KOPT-K1 (cell line): Measurements from ENCODE around the gene IL3.

ENCODE experiments used
- H3K27ac ChIP-seq: fragments of 200-600 bp; sonication (generic); 2 replicates; pipeline ENCODE4 v1.5.1; 2016; ENCODE audit warnings: antibody characterized with exemption, mild to moderate bottlenecking, low read depth, low read length; ENCODE audit not compliant: poor library complexity, severe bottlenecking
- H3K36me3 ChIP-seq: fragments of 200-600 bp; sonication (generic); 2 replicates; pipeline ENCODE4 v1.5.1; 2017; ENCODE audit warnings: antibody characterized with exemption, mild to moderate bottlenecking, low read length, moderate library complexity; ENCODE audit not compliant: insufficient read depth
- H3K9me3 ChIP-seq: fragments of 200-600 bp; sonication (generic); 2 replicates; pipeline ENCODE4 v1.5.1; 2017; ENCODE audit warnings: antibody characterized with exemption, low read length, mild to moderate bottlenecking; ENCODE audit not compliant: insufficient read depth, poor library complexity, severe bottlenecking

Gene IL3

DNA sequence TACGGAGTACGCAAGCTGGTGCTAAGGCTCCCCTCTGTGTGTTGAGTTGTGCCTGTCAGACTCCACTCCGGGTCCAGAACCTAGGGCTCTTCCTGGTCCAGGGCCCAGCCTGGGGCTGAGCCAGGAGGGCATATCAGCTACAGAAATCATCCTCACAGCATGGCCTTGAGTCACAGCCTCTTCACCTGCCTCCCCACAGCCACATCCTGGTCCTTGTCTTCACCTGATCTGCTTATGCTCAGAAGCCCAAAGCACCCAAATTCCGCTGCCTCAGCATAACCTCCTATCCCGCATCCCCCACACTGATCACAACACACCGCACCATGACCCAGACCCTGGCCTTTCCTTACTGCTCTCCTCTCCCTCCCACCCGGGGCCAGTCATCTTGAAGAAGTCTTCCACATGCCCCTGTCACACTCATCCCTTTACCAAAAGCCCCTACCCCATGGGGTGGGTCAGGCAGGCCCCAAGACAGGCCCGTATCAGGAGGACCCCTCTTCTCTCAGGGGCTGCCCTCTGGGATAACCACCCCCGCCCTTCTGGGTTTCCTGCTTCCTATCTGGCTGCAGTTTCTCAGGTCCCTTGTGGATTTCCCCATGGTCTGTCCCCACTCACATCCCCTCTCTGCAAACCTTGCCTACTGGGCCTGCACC is 1.3 kb upstream of the IL3 start:
- no peaks in the 10 kb centered on the region for H3K9me3 ChIP-seq
- H3K36me3 ChIP-seq, result no peaks in the 10 kb centered on the region
- no peak overlapping the region for H3K27ac ChIP-seq

DNA sequence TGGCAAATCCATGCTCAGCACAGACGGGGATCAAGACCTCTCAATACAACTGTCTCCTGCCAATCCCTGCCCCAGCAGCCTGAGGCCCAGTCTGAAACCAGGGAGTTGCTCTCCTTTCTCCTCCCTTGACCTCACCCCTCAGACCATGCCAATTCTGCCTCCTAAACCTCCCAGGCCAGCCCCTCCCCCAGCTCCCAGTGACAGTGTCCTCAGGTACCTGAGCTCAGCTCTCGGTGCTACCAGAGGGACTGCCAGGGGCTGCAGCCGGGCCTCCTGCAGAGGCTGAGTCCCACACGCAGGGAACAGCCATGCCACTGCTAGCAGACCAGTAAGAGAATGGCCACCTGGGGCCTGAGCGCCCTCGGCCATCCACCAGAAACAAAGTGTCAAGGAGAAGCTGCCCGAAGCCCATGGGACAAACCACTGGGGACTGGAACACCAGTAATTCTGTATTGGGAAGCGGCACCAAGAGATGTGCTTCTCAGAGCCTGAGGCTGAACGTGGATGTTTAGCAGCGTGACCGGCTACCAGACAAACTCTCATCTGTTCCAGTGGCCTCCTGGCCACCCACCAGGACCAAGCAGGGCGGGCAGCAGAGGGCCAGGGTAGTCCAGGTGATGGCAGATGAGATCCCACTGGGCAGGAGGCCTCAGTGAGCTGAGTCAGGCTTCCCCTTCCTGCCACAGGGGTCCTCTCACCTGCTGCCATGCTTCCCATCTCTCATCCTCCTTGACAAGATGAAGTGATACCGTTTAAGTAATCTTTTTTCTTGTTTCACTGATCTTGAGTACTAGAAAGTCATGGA is 557 bp upstream of the IL3 start:
- Histone ChIP-seq H3K9me3 (no peaks in the 10 kb centered on the region), H3K36me3 (no peaks in the 10 kb centered on the region), H3K27ac (no peak overlapping the region)

DNA sequence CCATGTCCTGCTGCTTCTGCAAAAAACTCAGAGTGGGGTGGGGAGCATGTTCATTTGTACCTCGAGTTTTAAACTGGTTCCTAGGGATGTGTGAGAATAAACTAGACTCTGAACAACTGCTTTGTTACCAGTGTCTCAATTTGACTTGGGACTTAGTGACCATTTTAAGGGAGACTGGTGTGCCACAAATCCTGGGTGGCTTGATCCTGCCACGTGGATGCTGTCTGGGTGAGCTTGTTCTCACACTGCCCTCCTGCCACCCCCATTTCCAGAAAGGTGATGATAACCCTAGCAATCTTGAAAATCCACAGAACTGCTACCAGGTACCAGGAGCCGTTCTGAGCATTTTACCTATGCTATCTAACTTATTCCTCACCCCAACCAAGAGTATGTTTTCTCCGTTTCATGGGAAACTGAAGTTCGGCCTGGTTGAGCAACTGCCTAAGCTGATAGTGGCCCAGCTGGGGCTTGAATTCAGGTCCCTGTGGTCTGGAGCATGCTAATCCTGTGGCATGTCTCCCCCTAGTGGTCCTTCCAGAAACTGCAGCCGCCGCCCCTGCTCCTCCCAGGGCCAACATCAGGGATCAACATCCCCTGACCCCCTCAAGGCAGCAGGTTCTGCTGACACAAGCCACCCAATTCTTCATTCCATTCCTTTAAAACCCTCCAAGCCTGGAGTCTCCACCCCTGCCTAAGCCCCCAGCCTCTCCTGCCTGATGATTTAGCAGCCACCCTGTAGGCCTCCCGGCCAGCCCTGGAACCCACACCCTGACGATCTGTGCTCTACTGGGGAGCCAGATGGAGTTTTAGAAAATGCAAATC is 2.8 kb downstream of the IL3 start:
- no peak overlapping the region for H3K27ac ChIP-seq
- no peaks in the 10 kb centered on the region for H3K36me3 ChIP-seq
- H3K9me3 ChIP-seq, result no peaks in the 10 kb centered on the region

- Histone ChIP-seq H3K9me3 (no peaks in the 10 kb centered on the region), H3K27ac (no peak overlapping the region), H3K36me3 (no peaks in the 10 kb centered on the region)
These were observed 3.7 kb downstream of the IL3 start for GRCh38 chr5:132064140-132064539.

GRCh38 chr5:132064738-132065331 is 4.4 kb downstream of the IL3 start:
- Histone ChIP-seq H3K9me3 (no peaks in the 10 kb centered on the region), H3K27ac (no peak overlapping the region), H3K36me3 (no peaks in the 10 kb centered on the region)

DNA sequence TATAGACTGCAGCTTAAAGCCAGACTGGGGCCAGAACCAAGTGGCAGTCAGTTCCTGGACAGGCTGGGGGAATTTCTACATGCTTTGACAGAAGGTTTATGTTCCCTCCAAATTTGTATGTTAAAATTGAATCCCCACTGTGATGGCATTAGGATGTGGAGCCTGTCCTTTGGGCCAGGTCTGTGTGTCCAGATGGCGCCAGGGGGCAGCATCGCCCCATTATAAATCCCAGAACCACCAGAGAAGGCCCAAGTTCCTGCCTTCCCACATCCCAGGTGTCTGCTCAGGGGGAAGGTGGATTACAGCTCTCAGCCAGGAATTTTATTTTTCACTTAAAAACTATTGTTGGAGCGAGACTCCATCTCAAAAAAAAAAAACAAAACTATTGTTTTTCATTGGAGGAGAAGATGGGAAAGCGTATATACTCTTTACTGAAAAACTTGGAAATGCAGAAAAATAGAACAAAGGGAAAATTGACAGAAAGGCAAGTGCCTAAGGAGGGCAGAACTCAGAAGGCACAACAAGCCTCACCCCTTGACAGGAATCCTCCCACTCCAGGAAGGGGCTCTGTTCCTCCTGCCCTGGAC is 5.0 kb downstream of the IL3 start:
- H3K36me3 ChIP-seq, result no peaks in the 10 kb centered on the region
- H3K27ac ChIP-seq, result no peak overlapping the region
- no peaks in the 10 kb centered on the region for H3K9me3 ChIP-seq

- no peaks in the 10 kb centered on the region for H3K36me3 ChIP-seq
- H3K27ac ChIP-seq, result no peak overlapping the region
- H3K9me3 ChIP-seq, result no peaks in the 10 kb centered on the region
These were observed 5.7 kb downstream of the IL3 start for GRCh38 chr5:132065951-132066701.

- Histone ChIP-seq H3K9me3 (no peaks in the 10 kb centered on the region), H3K27ac (no peak overlapping the region), H3K36me3 (no peaks in the 10 kb centered on the region)
These were observed 6.4 kb downstream of the IL3 start for GRCh38 chr5:132066871-132067270.

- Histone ChIP-seq H3K9me3 (no peaks in the 10 kb centered on the region), H3K27ac (no peak overlapping the region), H3K36me3 (no peaks in the 10 kb centered on the region)
These were observed 7.0 kb downstream of the IL3 start for GRCh38 chr5:132067451-132067850.

DNA sequence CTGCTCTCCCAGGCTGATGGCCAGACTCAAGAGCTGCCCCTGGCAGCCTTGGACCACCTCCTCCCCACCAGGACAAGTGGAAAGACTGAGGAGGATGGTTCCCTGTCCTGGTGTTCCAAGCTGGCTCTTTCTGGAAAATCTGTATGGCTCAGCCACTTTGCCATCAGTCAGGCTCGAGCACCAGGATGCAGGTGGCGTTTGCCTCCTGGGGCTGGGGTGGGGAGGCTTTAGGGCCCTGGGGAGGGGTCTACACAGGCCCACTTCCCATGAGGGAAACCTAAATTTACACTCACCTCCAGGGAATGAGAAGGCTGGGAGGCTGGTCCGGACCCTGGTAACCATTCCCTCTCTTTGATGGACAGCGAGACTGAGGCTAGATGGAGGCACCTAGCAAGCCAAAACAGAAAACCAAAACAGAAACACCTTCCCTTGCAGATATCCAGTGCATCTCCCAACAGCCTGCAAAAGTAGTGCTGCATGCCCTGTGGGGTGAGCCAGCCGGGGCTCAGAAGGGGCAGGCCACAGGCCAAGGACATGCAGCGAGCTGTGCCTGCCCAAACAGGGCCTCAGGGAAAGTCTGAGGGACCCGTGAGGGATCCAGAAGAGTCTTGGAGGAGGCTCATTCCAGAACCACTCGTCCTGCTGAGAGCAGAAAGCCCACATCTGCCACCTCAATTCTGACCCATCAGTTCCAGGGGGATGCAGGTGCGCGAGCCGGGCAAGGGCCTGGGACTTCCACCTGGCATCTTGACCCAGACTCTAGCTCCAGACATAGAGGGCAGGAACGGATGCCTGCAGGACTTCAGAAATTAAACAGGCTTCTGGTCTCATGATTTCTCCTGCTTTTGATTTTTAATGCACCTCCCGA is 7.7 kb downstream of the IL3 start:
- Histone ChIP-seq H3K27ac (no peak overlapping the region), H3K36me3 (no peaks in the 10 kb centered on the region), H3K9me3 (no peaks in the 10 kb centered on the region)

DNA sequence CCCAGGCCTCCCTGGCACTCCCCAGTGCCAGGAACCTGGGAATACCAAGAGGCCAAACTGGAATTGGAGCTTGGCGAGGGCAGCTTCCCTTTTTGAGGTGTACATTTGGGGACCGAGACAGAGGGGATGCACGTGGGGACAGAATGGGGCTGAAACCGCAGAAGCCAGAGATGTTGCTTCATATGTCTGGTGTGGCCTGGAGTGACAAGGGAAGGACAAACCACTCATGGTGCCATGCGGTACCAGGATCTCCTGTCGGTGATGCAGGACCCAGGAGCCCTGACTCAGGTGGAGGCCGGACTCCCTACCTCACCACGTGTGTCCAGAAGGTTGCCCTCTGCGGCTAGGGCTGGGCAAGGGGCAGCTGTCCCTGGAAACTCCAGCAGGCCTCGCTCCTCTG is 9.1 kb downstream of the IL3 start:
- H3K9me3 ChIP-seq, result no peaks in the 10 kb centered on the region
- H3K36me3 ChIP-seq, result no peaks in the 10 kb centered on the region
- no peak overlapping the region for H3K27ac ChIP-seq

DNA sequence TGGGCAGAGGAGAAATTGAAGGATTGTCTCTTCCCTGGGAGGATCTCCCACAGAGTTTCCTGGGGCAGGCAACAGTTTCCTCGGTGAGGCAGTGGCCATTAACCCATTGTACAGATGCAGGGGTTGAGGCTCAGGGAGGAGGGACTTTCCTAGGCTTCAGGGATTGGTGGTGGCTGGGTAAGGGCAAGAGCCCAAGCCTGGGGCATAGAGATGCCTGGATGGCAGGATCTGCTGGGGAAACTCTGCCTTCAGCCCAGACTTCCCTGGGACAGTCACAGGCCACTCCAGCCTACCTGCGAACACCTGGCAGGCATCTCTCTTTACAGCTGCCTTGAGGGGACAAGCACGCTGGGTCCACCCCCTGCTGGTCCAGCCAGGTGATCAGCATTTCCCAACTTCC is 9.5 kb downstream of the IL3 start:
- Histone ChIP-seq H3K9me3 (no peaks in the 10 kb centered on the region), H3K27ac (no peak overlapping the region), H3K36me3 (no peaks in the 10 kb centered on the region)

- Histone ChIP-seq H3K36me3 (no peaks in the 10 kb centered on the region), H3K27ac (no peak overlapping the region), H3K9me3 (no peaks in the 10 kb centered on the region)
These were observed 10.2 kb downstream of the IL3 start for GRCh38 chr5:132070460-132071337.
